Lung (tissue), 12 donors: ENCODE data around the gene GGA2. TPM values are rescaled to one million over a fixed set of nuclear protein-coding genes. Genes with fewer than 3 reads are reported as not detected.

Source experiments
- ATAC-seq: fragments of 200-7000 bp; cut with Tn5 transposase; one replicate; pipeline ENCODE4 v1.9.1; 2020; ENCODE audit warnings: moderate number of reproducible peaks; ENCODE audit not compliant: insufficient read depth, low FRiP score
- DNase-seq, 3 donors: peaks; one replicate each; pipeline ENCODE4 v3.0.0-alpha.2; 2013 to 2017
- H3K27ac ChIP-seq, 2 donors: one replicate each; pipeline ENCODE4 v1.5.1; 2013; ENCODE audit warnings: mild to moderate bottlenecking in 2 of 2, moderate library complexity in 2 of 2, control low read depth in 1 of 2, inconsistent platforms in 1 of 2, low read depth in 1 of 2, low read length in 1 of 2
- H3K27me3 ChIP-seq, 3 donors: one replicate each; pipeline ENCODE4 v1.5.1; 2013; ENCODE audit warnings: low read length in 2 of 3; ENCODE audit not compliant: control insufficient read depth in 3 of 3, insufficient read depth in 3 of 3
- H3K36me3 ChIP-seq, 4 donors: one replicate each; pipeline ENCODE4 v1.5.1; 2013; ENCODE audit warnings: low read length in 4 of 4, mild to moderate bottlenecking in 1 of 4, moderate library complexity in 1 of 4; ENCODE audit not compliant: control insufficient read depth in 4 of 4, insufficient read depth in 4 of 4
- H3K4me1 ChIP-seq, 5 donors: one replicate each; pipeline ENCODE4 v1.5.1; 2013; ENCODE audit warnings: low read length in 5 of 5, mild to moderate bottlenecking in 2 of 5, moderate library complexity in 1 of 5; ENCODE audit not compliant: control insufficient read depth in 5 of 5, insufficient read depth in 5 of 5
- H3K4me3 ChIP-seq: one replicate; pipeline ENCODE4 v1.5.1; 2013; ENCODE audit warnings: mild to moderate bottlenecking, control low read depth, moderate library complexity
- H3K9ac ChIP-seq, 2 donors: one replicate each; pipeline ENCODE4 v1.5.1; 2013; ENCODE audit warnings: low read length in 2 of 2, control low read depth in 1 of 2; ENCODE audit not compliant: insufficient read depth in 1 of 2
- H3K9me3 ChIP-seq, 4 donors: one replicate each; pipeline ENCODE4 v1.5.1; 2013; ENCODE audit warnings: low read length in 3 of 4, mild to moderate bottlenecking in 1 of 4, moderate library complexity in 1 of 4; ENCODE audit not compliant: control insufficient read depth in 4 of 4, insufficient read depth in 3 of 4
- WGBS, 2 donors: extraction: QIAGEN DNeasy Blood & Tissue Kit; methylation state at CpG; one replicate each; pipeline ENCODE4 v1.1.7; 2013; 5-methylcytosine and 5-hydroxymethylcytosine counted together
- polyA plus RNA-seq, 2 donors: library from polyadenylated mRNA; stranded (reverse); fragments of 200-250 nt; gene quantifications; one replicate each; pipeline ENCODE4 v1.2.1, GENCODE V29; 2013
- total RNA-seq, 2 donors: library from RNA; depleted of rRNA in 1 of 2; stranded (reverse); fragments of >200 nt in 1 of 2; gene quantifications; one replicate each; pipeline ENCODE4 v1.2.1, GENCODE V29; 2014 to 2021
- TF ChIP-seq, protein P1 (sequence below): IDR thresholded peaks from 2 replicates; pipeline ENCODE4 v1.5.1; 2012; ENCODE audit warnings: mild to moderate bottlenecking; ENCODE audit errors: control extremely low read depth, extremely low read depth
- donor health status: control.
- donor health status: control.
- donor health status: Bipolar disorder and iron deficiency.
- donor health status: healthy.
- donor health status: DM: yes; HTN: yes; CAD: no.

GGA2 gene
- total and polyA plus RNA-seq, 4 donors = 29.4 to 118 (median 63.9) TPM

DNA sequence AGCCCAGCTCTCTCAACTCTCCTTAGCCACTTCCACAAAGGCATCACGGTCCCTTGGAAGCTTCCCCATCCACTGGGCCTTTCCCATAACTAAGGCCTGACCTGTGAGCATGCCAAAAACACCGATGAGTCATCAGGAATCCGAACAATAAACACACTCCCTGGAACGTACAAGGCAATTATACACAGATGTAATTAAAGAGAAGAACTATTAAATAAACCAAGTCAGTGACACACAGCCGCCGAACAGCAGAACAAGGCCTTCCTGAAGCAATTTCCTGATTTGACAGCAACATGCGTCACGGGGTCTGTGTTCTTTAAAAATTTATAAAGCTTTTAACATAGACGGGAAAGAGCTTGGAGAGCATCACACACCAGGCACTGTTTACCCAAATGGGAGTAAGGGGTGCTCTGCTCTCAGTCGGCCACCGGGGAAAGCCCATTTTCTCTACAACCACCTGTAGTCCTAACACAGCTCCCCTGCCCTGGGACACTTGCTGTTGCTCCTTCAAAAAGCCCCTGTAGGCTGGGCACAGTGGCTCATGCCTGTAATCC, 86.7 kb downstream of the GGA2 start:
- TF ChIP-seq, protein P1, sequence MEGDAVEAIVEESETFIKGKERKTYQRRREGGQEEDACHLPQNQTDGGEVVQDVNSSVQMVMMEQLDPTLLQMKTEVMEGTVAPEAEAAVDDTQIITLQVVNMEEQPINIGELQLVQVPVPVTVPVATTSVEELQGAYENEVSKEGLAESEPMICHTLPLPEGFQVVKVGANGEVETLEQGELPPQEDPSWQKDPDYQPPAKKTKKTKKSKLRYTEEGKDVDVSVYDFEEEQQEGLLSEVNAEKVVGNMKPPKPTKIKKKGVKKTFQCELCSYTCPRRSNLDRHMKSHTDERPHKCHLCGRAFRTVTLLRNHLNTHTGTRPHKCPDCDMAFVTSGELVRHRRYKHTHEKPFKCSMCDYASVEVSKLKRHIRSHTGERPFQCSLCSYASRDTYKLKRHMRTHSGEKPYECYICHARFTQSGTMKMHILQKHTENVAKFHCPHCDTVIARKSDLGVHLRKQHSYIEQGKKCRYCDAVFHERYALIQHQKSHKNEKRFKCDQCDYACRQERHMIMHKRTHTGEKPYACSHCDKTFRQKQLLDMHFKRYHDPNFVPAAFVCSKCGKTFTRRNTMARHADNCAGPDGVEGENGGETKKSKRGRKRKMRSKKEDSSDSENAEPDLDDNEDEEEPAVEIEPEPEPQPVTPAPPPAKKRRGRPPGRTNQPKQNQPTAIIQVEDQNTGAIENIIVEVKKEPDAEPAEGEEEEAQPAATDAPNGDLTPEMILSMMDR = no peak
- Histone ChIP-seq H3K27me3 (no peaks in the 10 kb centered on the region), H3K4me3 (no peak overlapping the region), H3K36me3 (peaks cover 0 to 16% (median 6%) of the 10 kb centered on the region in 4 donors), H3K4me1 (peaks cover 0 to 5% (median 0%) of the 10 kb centered on the region in 5 donors), H3K9ac (no peak overlapping the region), H3K9me3 (no peaks in the 10 kb centered on the region), H3K27ac (peak overlapping the region; percentile 80 to 89)
- 28 to 53% methylated on average over 11 of the region's 11 CpGs for WGBS, 2 donors
- ATAC-seq = peak; percentile 83
- DNase-seq = peak in 2 of 3 donors; percentile 26 to 65

DNA sequence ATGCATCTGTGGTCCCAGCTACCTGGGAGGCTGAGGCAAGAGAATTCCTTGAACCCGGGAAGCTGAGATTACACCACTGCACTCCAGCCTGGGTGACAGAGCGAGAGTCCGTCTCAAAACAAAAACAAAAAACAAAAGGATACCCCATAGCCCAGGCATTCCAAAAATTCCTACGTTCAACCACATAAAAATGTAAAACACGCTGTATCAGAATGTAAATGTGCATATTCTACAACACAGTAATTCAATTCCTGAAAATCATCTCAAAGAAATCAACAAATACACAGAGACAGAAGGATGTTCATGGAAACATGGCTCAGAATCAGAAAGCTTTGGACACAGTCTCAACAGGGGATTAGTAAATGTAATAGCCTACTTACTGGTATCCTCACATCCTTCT, 90.3 kb downstream of the GGA2 start:
- ATAC-seq (no peak), DNase-seq (no peak)
- Histone ChIP-seq H3K9ac (no peak overlapping the region), H3K4me1 (peaks cover 0 to 5% (median 0%) of the 10 kb centered on the region in 5 donors), H3K36me3 (peaks cover 12 to 43% (median 21%) of the 10 kb centered on the region in 4 donors), H3K27me3 (no peaks in the 10 kb centered on the region), H3K9me3 (no peaks in the 10 kb centered on the region), H3K27ac (no peak overlapping the region), H3K4me3 (no peak overlapping the region)
- WGBS, 2 donors = 91 to 98% methylated on average over 5 of the region's 5 CpGs
- TF ChIP-seq, protein P1 = no peak

DNA sequence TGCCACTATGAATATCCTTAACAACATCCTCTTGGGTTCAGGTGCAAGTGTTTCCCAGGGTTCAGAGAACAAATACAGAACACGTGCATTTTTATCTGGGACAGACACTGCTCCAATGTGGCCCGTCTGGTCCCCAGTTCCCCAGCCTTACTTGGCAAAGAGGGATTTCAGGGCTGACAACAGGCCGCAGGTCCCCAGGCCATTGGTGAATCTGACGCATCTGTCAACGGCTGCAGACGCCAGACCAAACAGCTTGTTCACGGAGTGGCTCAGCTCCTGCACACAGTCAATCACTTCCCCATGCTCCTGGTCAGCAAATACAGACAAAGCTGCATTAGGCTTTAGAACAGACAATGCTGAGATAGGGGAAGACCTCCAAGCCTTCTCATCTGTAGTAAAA, 93.5 kb downstream of the GGA2 start:
- TF ChIP-seq, protein P1 = no peak
- Histone ChIP-seq H3K9me3 (no peaks in the 10 kb centered on the region), H3K4me3 (no peak overlapping the region), H3K9ac (no peak overlapping the region), H3K4me1 (no peaks in the 10 kb centered on the region), H3K27ac (no peak overlapping the region), H3K27me3 (no peaks in the 10 kb centered on the region), H3K36me3 (peaks cover 22 to 51% (median 30%) of the 10 kb centered on the region in 4 donors)
- no peak for DNase-seq
- ATAC-seq = no peak
- 92 to 94% methylated on average over 7 of the region's 7 CpGs for WGBS, 2 donors

DNA sequence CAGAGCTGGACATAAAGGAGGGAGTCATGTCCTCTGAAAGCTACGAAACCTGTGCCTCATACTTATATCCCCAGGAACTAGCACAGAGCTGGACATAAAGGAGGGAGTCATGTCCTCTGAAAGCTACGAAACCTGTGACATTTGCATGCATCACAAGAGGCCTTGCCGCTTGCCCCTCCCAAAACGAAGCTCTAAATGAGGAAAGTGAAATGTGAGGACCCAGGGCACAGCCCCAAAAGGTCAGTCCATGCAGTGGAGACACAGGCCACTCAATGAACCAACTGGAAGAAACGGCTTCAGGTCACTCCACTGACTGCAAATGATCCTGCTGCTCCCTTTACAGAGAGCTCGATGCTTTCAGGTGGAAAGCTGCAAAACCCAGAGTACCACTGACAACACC, 95.6 kb downstream of the GGA2 start:
- TF ChIP-seq, protein P1 = no peak

More for the DNA sequence above, 95.6 kb downstream of the GGA2 start:
- DNase-seq (no peak), ATAC-seq (no peak)
- H3K4me1 ChIP-seq = peaks cover 0 to 3% (median 0%) of the 10 kb centered on the region in 5 donors
- WGBS, 2 donors = 94 to 96% methylated on average over 6 of the region's 6 CpGs
- no peaks in the 10 kb centered on the region for H3K9me3 ChIP-seq
- no peaks in the 10 kb centered on the region for H3K27me3 ChIP-seq
- H3K4me3 ChIP-seq = no peak overlapping the region
- peaks cover 29 to 48% (median 39%) of the 10 kb centered on the region in 4 donors for H3K36me3 ChIP-seq
- H3K9ac ChIP-seq = no peak overlapping the region
- H3K27ac ChIP-seq = no peak overlapping the region
